Measurements from ENCODE around the gene IRF3. TPM values are rescaled to one million over a fixed set of nuclear protein-coding genes. Genes with fewer than 3 reads are reported as not detected.

Gene IRF3
- polyA plus RNA-seq, 3 donors = 29.8 to 115 (median 41.1) TPM

GRCh38 chr19:49696865-49697264 is 31.2 kb upstream of the IRF3 start:
- peaks cover 6% of the 10 kb centered on the region for H3K4me1 Mint-ChIP-seq
- no peaks in the 10 kb centered on the region for H3K36me3 Mint-ChIP-seq
- Histone ChIP-seq H3K9ac (ENCODE audit: insufficient read depth, low read length, poor library complexity, severe bottlenecking) (no peak overlapping the region), H3K79me2 (ENCODE audit: insufficient read depth, low read length) (no peaks in the 10 kb centered on the region), H3K4me3 (replicated peaks in 1 of 3; ENCODE audit: low read depth in 2 of 3, low read length in 3 of 3) (no peak overlapping the region), H3K9me3 (replicated peaks in 1 of 2; ENCODE audit: control insufficient read depth in 1 of 2, insufficient read depth in 1 of 2, low read length in 2 of 2) (no peaks in the 10 kb centered on the region), H2AFZ (ENCODE audit: insufficient read depth, low read depth, low read length, poor library complexity, severe bottlenecking) (no peak overlapping the region), H3K4me2 (replicated peaks; ENCODE audit: extremely low read depth, low read length, poor library complexity, severe bottlenecking) (no peak overlapping the region), H3K27ac (ENCODE audit: low read depth in 1 of 2, low read length in 2 of 2) (no peak overlapping the region), H3K4me1 (ENCODE audit: control insufficient read depth in 1 of 2, insufficient read depth in 2 of 2, low read length in 2 of 2) (no peaks in the 10 kb centered on the region), H4K20me1 (ENCODE audit: insufficient read depth, low read length) (no peaks in the 10 kb centered on the region), H3K27me3 (ENCODE audit: control insufficient read depth in 2 of 2, insufficient read depth in 2 of 2, low read length in 2 of 2) (peaks cover 0 to 16% of the 10 kb centered on the region in 2 donors), H3K36me3 (replicated peaks in 1 of 2; ENCODE audit: control insufficient read depth in 1 of 2, insufficient read depth in 2 of 2, low read length in 2 of 2) (no peaks in the 10 kb centered on the region)
- H3K9me3 Mint-ChIP-seq = peaks cover 0 to 8% (median 0%) of the 10 kb centered on the region in 7 donors
- no peak overlapping the region for H3K27ac Mint-ChIP-seq
- no peak for DNase-seq
- H3K27me3 Mint-ChIP-seq (ENCODE audit: low read depth in 3 of 3) = peaks cover 23 to 40% (median 28%) of the 10 kb centered on the region in 3 donors
- WGBS (ENCODE audit: insufficient coverage) = 93% methylated on average over 5 of the region's 7 CpGs
- H3K4me3 Mint-ChIP-seq = no peak overlapping the region
- TF ChIP-seq CTCF (IDR thresholded peaks at IDR 0.05) = no peak
- intact Hi-C loops (cut with micrococcal nuclease) = no loop called here

GRCh38 chr19:49696115-49696514 is 30.5 kb upstream of the IRF3 start:
- Histone ChIP-seq H3K27me3 (ENCODE audit: control insufficient read depth in 2 of 2, insufficient read depth in 2 of 2, low read length in 2 of 2) (peaks cover 6 to 23% of the 10 kb centered on the region in 2 donors), H3K36me3 (replicated peaks in 1 of 2; ENCODE audit: control insufficient read depth in 1 of 2, insufficient read depth in 2 of 2, low read length in 2 of 2) (no peaks in the 10 kb centered on the region), H3K9me3 (replicated peaks in 1 of 2; ENCODE audit: control insufficient read depth in 1 of 2, insufficient read depth in 1 of 2, low read length in 2 of 2) (peaks cover 0 to 4% of the 10 kb centered on the region in 2 donors), H4K20me1 (ENCODE audit: insufficient read depth, low read length) (no peaks in the 10 kb centered on the region), H2AFZ (ENCODE audit: insufficient read depth, low read depth, low read length, poor library complexity, severe bottlenecking) (no peak overlapping the region), H3K4me2 (replicated peaks; ENCODE audit: extremely low read depth, low read length, poor library complexity, severe bottlenecking) (no peak overlapping the region), H3K9ac (ENCODE audit: insufficient read depth, low read length, poor library complexity, severe bottlenecking) (no peak overlapping the region), H3K79me2 (ENCODE audit: insufficient read depth, low read length) (no peaks in the 10 kb centered on the region), H3K4me1 (ENCODE audit: control insufficient read depth in 1 of 2, insufficient read depth in 2 of 2, low read length in 2 of 2) (peaks cover 4% of the 10 kb centered on the region in 2 donors), H3K4me3 (replicated peaks in 1 of 3; ENCODE audit: low read depth in 2 of 3, low read length in 3 of 3) (no peak overlapping the region), H3K27ac (ENCODE audit: low read depth in 1 of 2, low read length in 2 of 2) (no peak overlapping the region)
- no peak for TF ChIP-seq CTCF (IDR thresholded peaks at IDR 0.05)
- intact Hi-C loops (cut with micrococcal nuclease) = no loop called here
- Mint-ChIP-seq H3K27ac (no peak overlapping the region), H3K4me1 (peaks cover 10% of the 10 kb centered on the region), H3K27me3 (ENCODE audit: low read depth in 3 of 3) (peaks cover 29 to 43% (median 32%) of the 10 kb centered on the region in 3 donors), H3K36me3 (peaks cover 0 to 2% of the 10 kb centered on the region in 2 donors), H3K4me3 (no peak overlapping the region), H3K9me3 (peaks cover 0 to 9% (median 1%) of the 10 kb centered on the region in 7 donors)
- no peak for DNase-seq
- WGBS (ENCODE audit: insufficient coverage) = 100% methylated on average over 1 of the region's 6 CpGs

All from CD14-positive monocyte (primary cell).